GM21528 (cell line): ENCODE measurements around the gene PHF8.

Source experiments
- ATAC-seq: cut with Tn5 transposase; IDR thresholded peaks from one replicate; pipeline ENCODE4 v1.9.1; 2021; ENCODE audit warnings: mild to moderate bottlenecking, moderate library complexity; ENCODE audit not compliant: unreplicated experiment, low FRiP score

PHF8 gene

DNA sequence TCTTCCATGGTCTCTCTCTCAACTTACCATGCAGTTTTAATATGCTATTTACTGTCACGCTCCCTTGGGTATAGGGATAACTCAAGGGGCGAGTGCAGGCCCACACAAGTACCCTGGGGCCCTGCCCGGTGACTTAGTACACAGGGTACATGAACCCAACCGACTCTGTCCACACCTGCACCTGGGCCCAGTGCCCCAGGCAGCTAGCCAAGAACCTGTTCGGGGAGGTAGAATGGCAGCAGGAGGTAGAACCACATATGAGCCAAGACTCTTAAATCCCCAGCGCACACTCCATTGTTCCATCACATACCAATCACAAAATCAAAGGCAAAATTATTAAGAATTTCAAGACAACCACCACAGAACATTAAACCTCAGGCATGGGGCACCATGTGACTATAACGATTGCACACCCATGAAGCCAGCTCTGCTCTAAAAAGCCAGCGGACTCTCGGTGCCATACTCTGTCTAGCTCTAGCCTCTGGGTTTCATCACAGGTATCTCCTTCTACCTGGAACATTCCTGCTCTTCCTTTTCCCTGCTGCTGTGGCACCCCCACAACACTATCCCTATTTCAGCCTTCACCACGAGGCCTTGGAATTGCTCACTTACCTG is 14.6 kb downstream of the PHF8 start:
- no peak for ATAC-seq

DNA sequence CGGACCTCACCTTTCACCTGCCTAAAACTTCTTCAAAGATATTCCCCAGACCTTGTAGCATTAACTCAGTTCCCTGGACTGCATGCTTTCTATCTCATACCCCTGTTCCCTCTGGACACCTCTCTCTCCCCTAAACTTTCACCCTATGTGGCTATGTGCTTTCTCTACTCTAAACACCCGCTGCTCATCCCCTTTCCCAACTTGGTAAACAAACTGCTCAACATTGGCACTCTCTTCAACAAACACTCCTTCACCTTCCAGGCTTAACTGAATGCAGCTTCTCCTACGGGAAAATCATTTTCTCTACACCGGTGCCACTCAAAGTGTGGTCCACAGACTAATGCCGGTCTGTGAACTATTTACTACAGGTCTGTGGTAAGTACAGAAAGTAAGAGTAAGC is 19.9 kb downstream of the PHF8 start:
- ATAC-seq: no peak

DNA sequence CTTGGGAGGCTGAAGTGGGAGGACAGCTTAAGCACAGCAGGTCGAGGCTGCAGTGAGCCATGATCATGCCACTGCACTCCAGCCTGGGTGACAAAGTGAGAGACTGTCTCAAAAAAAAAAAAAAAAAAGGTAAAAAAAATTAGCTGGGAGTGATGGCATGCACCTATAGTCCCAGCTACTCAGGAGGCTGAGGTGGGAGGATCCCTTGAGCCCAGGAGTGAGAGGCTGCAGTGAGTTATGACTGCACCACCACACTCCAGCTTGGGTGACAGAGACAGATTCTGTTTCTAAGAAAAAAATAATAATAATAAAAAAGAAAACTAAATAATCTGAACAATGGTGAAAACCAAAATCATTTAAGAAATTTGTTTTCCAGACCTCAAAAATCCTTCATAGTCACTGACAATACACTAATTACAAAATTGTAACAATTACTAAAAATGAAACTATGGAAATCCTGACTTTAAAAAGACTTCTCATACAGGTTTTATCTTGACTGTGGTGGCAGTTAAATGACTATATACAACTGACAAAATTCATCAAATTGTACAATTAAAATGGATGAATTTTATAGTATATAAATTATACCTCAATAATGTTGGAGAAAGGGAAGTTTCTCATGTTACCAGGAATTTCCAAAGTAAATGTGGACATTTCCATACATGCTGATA is 31.3 kb downstream of the PHF8 start:
- no peak for ATAC-seq

DNA sequence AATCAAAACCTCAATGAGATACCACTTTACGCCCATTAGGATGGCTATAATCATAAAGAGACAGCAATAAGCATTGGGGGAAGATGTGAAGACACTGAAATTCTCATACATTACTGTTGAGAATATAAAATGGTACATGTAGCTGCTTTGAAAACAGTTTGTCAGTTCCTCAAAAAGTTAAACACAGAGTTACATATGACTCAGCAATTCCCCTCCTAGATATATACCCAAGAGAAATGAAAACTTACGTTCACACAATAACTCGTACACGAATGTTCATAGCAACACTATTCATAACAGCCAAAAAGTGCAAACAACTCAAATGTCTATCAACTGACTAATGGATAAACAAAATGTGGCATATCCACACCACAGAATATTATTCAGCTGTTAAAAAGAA is 36.6 kb downstream of the PHF8 start:
- ATAC-seq: no peak

DNA sequence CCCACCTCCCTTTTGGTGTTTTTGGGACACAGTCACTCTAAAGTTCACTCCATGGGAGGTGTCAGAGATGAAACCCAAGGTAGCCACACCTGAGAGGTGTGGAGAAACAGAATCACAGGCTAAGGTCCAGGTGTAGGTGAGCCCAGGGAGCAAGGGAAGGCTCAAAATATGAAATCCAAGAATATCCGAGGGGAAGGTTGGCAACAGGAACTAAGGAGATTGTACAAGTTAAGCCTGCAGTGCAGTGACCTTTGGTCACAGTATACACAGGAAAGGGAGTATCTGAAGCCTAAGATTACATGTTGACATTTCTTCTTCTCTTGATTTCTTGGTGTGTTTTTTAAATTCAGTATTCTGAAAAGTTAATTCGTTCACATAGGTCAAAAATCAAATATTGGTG is 46.5 kb downstream of the PHF8 start:
- no peak for ATAC-seq

DNA sequence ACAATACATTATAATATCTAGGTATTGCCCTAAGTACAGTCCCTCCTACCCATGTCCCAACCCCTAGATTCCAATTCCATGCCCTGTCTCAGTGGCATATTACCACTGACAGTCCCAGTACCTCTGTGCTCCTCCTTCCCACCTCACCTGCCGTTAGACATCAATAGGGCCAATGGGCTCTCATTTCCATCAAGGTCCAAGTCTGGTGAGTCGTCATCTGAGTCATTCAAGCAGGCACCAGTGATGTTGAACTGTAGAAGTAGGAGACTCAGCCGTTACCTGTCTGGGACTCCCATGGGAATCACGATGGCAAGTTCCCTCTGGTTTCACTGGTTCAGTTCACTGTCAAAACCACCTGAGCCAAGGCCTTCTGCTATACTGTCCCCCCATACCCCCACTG is 51.7 kb downstream of the PHF8 start:
- no peak for ATAC-seq

DNA sequence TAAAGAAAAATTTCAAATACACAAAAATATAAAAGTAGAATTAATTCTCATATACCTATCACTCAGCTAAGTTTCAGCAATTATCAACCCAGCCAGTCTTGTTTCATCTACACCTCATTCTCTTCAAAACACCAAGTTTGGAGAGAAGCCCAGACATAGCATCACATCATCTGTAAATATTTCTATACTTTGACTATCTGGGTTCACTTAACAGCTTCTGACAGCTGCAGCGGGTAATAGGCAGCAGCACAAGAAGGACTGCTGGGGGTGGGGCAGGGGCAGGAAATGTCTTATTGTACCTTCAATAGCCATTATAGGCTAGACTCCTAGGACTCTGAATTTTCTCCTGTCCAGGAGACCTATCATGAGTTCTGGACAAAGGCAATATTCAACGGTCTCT is 54.1 kb downstream of the PHF8 start:
- ATAC-seq: no peak

DNA sequence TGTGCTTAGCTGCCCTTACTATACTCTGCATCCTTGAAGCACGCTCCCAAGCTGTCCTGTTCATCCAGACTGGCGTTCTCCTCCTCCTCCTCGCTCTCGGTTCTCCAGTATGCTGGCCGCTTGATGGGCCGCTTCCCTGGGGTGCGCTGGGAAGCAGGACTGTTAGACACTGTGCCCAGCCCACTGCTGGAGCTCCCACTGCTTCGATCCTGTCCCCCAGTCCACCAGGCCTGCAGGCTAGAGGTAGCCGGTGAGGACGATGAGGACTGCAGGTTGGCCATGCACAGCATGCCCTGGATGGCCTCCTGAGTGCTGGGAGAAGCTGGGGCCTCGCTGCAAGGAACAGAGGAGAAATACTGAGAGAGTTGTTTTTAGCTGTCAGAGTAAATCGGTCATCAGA is 59.4 kb downstream of the PHF8 start:
- ATAC-seq: no peak

DNA sequence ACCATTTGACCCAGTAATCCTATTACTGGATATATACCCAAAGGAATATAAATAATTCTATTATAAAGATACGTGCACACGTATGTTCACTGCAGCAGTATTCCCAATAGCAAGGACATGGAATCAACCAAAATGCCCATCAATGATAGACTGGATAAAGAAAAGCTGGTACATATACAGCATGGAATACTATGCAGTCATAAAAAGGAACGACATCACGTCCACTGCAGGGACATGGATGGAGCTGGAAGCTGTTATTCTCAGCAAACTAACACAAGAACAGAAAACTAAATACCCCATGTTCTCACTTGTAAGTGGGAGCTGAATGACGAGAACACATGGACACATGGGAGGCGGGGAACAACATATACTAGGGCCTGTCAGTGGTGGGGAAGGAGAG is 69.7 kb downstream of the PHF8 start:
- no peak for ATAC-seq

DNA sequence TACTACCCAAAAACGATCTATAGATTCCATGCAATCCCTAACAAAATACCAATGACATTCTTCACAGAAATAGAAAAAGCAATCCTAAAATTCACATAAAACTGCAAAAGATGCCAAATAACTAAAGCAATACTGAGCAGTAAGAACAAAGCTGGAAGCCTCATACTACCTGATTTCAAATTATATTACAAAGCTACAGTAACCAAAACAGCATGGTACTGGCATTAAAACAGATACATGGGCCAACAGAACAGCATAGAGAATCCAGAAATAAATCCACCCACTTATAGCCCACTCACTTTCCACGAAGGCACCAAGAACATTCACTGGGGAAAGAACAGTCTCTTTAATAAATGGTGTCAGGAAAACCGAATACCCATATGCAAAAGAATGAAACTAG is 74.7 kb downstream of the PHF8 start:
- ATAC-seq: no peak

DNA sequence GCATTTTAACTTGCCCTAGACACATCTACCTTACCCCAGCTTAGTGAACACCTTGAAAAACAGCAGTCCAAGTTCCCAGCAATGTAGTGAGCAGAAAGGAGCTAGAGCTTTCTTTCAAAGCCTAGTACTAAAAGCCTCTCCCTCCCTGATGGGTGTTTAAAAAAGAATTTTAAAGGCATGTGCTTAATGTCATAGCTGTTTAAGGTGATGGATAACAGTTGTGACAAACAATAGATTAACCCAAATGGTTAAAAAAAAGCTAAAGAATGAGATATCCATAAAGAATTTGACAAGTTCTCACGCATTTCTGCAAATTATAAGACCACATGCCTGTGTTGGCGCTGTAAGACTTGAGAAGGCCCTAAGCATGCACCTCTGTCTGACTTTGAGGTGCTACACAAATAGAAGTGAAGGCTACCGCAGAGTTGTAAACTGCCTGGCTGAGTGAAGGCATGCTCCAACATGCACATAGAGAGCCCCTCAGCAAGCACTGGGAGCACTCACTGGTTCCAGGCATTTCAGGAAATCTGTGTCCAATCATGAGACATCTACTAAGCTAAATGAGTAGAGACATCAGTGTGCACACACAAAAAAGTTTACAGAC is 94.0 kb downstream of the PHF8 start:
- ATAC-seq: no peak

DNA sequence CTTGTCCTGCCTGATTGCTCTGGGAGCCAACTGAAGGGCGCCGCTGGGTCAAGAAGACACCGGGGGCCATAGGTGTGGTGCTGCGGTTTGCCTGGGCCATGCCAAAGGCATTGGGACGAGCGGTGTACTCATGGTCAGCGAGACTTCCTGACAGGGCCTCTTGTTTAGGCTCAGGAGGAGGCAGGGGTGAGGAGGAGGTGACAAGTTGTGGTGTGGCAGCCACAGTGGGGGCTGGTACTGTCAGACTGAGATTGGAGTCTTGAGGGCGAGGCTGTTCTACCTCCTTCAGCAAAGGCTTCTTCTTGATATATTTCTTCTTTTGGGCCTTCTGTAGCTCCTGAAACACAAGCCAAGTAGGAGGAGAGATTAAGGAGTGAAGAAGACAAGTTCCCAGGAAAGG is 104.1 kb downstream of the PHF8 start:
- ATAC-seq: no peak

DNA sequence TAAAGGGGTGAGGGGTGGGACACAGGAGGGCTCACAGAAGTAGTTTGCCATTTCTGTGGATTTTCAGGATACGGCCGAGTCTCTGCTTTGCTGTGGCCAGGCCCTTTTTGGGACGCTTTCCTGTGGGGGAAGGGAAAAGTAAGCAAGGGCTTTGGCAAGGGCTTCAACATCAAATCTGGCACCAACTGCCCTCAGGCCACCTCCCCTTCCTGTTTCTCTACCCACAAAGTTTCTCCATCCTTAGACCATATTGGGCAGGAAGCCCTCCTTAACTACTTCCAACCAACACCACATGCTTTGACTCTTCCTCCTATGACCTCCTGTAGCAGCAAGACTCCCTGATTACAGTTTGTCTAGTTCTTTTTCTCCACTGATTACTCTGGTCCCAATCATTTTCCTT is 105.1 kb downstream of the PHF8 start:
- ATAC-seq: no peak

DNA sequence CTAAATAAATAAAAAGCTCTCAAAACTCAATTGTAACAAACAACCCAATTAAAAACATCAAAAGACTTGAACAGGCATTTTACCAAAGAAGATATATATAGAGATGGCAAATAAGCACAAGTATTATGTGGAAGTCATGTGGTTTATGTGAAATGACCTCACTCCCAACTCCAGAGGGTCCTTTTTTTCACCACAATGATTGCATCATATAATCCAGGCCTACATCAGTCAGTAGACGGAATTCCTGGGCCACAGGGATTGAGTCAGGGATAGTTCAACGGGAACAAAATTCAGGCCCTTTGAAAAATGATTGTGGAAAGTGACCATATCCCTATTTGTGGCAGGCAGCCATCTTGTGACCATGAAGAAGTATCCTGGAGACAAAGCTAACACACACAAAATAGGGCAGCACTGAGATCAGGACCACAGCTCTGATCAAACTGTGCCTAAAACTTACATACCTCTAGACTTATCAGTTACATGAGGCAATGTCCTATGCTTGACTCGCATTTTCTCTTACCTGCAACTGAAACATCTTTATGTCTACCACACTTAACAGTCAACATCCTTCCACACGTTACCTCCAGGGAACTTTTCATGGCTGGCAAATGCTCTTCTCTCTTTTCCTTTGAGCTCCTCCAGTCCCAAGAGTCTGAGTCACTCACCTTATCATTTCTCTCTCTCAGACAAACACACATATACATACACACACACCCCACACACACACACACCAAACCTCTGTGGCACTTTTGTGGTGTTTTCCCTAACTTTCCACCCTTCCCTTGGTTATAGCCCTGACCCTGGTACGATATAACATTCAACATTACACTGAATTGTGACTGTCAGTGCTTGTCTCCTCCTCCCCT is 113.5 kb downstream of the PHF8 start:
- no peak for ATAC-seq

DNA sequence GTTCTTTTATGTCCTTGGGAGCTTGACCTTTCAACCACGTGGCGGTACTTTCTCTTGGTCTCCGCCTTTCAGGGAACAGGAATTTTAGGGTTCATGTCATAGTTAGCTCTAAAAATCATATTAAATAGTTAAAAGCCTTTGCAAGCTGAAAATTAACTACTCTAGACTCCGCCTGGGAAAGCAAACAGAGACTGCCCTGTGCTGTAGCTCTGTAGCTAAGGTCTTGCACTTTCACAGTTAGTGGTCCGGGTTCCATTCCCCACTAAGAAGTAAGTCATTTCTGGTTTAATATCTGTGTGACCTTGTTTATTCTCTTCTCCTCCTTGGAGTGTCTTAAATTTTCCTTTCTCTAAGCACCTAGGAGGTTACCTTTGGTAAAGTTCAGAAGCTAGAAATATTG is 118.2 kb downstream of the PHF8 start:
- ATAC-seq: no peak

DNA sequence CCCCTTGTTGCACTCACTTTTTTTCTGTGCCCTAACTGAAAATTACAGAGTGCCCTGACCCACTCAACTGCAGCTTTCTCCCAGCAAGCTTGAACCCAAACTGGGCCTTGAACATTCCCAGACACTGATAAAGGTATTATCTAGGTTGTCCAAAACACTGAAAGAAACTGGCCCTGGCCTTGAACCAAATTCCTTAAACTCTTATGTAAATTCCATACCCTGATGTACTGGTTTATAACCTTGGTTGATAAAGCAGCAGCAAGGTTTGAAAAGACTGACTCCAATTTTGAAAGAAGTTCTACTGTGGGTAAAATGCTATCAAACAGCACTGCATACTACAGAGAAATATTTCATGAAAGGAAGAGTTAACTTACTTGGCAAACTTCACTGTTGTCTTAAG is 125.6 kb downstream of the PHF8 start:
- no peak for ATAC-seq

DNA sequence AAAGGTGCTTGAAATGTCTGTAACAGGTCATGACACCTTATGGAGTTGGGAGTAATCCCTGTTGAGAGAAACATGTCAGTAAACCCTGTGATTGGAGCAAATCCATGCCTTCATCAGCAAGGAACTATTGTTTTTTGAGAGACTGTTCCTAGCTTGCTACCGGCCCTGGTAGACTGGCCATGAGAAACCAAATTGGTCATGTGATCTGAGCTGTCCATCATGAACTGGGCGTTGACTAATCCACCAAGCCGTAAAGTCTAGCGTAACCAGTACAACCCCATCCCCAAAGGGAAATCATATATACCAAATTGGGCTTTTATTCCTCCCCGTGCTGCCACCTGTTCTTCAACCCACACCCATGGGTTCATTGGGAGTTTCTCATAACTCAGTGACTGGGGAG is 143.7 kb downstream of the PHF8 start:
- ATAC-seq: no peak

DNA sequence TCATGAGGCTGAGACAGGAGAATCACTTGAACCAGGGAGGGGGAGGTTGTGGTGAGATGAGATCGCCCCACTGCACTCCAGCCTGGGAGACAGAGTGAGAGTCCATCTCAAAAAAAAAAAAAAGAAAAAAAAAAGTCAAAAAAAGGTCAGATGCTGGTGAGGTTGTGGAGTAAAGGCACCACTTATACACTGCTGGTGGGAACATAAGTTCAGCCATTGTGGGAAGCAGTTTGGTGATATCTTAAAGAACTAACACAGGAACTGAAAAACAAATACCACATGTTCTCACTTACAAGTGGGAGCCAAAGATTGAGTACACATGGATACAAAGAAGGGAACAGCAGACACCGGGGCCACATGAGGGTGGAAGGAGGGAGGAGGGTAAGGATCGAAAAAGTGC is 149.0 kb downstream of the PHF8 start:
- no peak for ATAC-seq
